GM18873 (cell line): ENCODE measurements around the gene ARHGAP28.
"Not testable (repeated sequence)": the region's sequence is repeated elsewhere in the genome, so short reads cannot be mapped to it uniquely, and the experiment has no call there.

Experiments
- ATAC-seq: cut with Tn5 transposase; IDR thresholded peaks from one replicate; pipeline ENCODE4 v1.9.1; 2021; ENCODE audit warnings: mild to moderate bottlenecking, moderate library complexity, moderate number of reproducible peaks; ENCODE audit not compliant: unreplicated experiment, low FRiP score

The ARHGAP28 gene

GRCh38 chr18:6886797-6887330 lies 157.3 kb downstream of the ARHGAP28 start:
- no peak for ATAC-seq

DNA sequence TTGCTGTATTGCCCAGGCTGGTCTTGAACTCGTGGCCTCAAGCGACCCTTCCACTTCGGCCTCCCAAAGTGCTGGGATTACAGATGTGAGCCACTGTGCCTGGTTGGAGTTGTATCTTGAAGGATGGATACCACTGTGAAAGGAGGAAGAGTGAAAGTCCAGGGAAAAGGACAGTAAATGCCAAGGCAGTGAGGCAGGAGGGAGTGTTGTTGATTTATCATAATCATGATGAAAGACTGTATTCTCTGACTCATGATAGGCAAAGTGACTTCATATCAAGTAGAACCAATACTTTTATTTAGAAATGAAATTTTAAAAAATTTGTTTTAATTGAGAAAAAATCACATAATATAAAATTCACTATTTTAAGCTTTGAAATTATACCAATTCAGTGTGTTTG lies 162.3 kb downstream of the ARHGAP28 start:
- ATAC-seq, result no peak

DNA sequence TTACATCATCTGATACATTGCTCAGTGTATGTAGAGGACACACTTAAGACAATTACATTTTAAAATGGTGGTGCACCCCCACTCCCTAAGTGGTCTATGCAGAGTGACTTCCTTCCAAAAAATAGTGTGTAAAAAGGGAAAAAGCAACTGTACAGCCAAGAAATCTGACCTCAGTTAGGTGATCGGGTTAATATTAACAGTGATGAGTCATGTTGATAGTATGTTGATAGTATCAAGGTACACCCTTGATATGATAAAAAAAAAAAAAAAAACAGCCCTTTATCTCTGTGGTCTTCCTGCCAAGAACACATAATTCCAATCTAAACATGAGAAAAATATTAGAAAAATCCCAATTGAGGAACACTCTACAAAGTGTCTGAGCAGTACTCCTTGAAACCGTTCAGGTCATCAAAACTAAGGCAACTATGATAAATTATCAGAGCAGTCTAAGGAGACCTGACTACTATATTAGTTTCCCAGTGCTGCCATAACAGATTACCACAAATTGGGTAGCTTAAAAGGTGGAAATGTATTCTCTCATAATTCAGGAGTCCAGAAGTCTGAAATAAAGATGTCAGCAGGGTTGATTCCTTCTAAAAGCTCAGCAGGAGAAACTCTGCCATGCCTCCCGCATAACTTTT lies 171.9 kb downstream of the ARHGAP28 start:
- no peak for ATAC-seq

DNA sequence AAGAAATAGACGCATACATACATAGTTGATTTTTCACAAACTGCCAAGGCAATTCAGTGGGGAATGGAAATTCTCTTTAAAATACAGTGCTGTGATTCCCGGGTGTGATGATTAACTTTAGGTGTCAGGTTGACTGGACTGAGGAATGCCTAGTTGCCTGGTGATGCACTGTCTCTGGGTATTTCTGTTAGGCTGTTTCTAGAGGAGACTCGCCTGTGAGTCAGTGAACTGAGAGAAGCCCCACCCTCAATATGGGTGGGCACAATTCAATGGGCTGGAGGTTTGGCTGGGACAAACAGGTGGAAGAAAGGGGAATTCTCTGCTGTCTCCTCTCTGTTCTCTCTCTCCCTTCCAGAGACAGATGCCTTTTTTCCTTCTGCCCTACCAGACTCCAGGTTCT lies 187.6 kb downstream of the ARHGAP28 start:
- no peak for ATAC-seq

DNA sequence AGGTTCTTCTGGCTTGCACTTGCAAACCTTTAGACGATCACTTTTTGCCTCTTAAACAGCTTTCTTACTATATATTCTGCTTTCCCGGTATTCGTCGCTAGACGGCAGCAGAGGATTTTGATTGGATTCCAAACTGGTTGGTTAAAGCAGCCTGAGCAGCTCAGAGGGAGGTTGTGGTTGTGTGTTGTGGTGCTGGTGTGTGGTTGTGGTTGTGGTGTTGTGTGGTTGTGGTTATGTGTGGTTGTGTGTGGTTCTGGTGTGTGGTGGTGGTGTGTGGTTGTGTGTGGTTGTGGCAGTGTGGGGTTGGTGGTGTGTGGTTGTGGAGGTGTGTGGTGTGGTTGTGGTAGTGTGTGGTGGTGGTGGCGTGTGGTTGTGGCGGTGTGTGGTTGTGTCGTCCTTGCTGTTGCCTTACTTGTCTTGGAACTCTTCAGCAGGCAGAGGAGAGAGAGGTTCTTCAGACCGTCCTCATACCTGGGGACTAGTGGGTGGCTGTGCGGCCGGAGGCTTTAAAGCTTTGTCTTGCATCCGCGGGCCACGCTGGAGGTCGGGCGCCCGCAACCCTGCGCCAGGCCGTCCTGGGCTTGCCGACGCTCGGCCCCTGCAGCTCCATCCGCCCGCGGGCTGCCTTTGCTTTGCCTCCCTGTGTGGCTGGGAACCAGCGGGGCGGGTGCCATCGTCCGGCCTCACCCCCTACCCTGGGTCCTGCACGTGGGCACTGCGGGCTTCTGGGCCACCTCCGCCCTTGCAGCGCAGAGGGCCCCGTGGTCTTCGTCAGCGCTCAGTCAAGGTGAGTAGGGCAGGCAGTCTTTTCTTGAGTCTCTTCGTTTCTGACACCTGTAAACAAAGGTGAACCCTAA lies 190.8 kb downstream of the ARHGAP28 start:
- ATAC-seq, result no peak

GRCh38 chr18:6921571-6921970 lies 192.1 kb downstream of the ARHGAP28 start:
- no peak for ATAC-seq

DNA sequence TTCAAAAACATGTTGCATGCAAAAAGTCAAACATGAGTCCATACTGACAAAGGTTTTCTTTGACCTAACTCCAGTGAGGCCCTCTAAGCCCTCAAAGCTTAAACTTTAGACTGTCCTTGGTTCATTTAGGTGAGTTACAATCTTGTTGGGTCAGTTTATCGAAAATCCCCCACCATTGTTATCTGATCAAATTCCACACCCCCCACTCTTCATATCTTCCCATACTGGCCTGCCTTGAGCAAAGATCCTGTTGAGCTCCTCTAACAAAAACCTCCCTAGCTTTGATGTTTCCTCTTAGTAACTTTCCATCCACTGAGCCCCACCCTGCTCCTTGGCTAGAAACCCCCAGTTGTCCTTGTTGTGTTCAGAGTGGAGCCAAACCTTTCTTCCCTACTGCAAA lies 193.7 kb downstream of the ARHGAP28 start:
- ATAC-seq, result no peak

DNA sequence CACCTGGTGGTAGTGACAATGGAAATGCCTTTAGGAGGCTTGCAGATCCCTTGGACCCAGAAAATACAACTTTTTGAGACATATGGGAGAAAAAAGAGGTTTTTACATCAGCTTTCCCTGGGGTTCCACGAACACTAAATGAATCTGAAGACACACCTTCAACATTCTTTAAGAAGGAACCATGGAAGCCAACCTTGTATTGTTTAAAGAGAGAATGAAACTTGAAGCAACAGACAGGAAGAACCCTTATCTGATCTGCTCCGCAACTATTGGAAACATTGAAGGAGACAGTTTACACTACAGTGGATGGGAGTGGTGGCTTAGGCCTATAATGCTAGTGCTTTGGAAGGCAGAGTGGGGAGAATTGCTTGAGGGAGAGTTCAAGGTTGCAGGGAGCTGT lies 197.6 kb downstream of the ARHGAP28 start:
- no peak for ATAC-seq

- ATAC-seq, result no peak
Observed at GRCh38 chr18:6928359-6928758, 198.8 kb downstream of the ARHGAP28 start.

GRCh38 chr18:6929370-6930102 lies 200.0 kb downstream of the ARHGAP28 start:
- no peak for ATAC-seq

DNA sequence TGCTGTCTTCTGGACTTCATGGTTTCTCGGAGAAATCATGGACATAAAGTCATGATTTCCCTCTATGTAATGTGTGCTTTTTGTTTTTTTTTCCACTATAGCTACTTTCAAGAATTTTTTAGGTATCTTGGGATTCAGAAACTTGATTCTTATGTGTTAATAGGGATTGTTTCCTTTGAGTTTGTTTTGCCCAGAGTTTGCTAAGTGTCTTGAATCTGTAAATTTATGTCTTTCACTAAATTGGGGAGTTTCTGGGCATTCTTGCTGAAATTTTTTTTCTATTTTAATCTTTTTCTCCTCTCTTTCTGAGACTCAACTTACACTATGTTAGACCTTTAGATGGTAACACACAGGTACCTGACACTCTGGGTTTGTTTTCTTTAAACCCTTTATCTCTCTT lies 205.3 kb downstream of the ARHGAP28 start:
- no peak for ATAC-seq

DNA sequence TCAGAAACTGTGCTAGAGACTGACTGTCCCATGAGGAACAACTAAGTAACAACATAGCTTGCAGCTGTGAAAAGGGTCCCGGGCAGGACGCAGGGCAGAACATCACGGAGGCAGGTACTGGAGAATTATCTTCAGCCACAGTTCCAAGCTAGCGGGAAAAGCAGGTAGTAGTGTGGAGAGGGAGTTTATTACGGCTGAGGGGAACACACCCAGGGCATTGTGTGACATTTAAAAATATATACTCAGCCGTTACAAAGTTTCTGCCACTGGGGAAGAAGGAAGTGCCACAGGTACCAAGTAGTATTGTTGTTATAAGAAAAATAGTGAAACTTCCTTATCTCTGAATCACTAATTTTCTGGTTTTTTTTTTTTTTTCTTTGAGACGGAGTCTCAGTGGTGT lies 208.5 kb downstream of the ARHGAP28 start:
- ATAC-seq, result no peak

DNA sequence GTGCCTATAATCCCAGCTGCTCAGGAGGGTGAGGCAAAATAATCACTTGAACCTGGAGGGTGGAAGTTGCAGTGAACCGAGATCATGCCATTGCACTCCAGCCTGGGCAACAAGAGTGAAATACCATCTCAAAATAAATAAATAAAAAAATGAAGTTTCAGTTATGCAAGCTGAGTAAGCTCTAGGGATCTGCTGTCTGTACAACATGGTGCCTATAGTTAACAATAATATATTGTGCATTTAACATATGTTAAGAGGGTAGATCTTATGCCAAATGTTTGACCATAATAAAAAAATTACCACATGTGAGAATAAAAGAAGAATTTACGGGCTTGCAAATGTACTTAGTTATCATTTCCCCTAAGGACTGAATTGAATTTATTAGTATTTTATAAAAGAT lies 208.9 kb downstream of the ARHGAP28 start:
- not testable (repeated sequence) for ATAC-seq

DNA sequence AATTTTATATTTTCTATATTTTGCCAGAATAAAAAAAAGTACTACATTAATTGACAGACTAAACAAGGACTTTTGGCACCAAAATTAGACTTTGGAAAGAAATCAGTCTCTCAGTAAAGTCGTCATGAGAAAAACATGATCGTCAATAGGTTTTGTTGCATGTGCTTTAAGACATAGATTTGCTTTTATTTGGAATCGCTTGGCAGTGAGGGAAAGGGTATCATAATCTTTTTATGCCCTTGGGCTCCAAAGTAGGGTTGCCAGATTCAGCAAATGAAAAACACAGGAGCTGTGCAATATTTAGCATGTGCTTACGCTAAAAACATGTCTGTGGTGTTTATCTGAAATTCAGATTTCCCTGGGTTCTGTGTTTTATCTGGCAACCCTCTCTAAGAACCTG lies 210.5 kb downstream of the ARHGAP28 start:
- no peak for ATAC-seq

GRCh38 chr18:6940451-6940850 lies 210.9 kb downstream of the ARHGAP28 start:
- no peak for ATAC-seq

- ATAC-seq, result no peak
Observed at GRCh38 chr18:6941996-6942395, 212.5 kb downstream of the ARHGAP28 start.

GRCh38 chr18:6942742-6943141 lies 213.2 kb downstream of the ARHGAP28 start:
- no peak for ATAC-seq

- no peak for ATAC-seq
Observed at GRCh38 chr18:6943143-6943542, 213.6 kb downstream of the ARHGAP28 start.

GRCh38 chr18:6947338-6948030 lies 218.0 kb downstream of the ARHGAP28 start:
- no peak for ATAC-seq

GRCh38 chr18:6948281-6949055 lies 219.0 kb downstream of the ARHGAP28 start:
- ATAC-seq, result no peak
